Measurements from ENCODE around the gene ZNF609.

The ZNF609 gene

DNA sequence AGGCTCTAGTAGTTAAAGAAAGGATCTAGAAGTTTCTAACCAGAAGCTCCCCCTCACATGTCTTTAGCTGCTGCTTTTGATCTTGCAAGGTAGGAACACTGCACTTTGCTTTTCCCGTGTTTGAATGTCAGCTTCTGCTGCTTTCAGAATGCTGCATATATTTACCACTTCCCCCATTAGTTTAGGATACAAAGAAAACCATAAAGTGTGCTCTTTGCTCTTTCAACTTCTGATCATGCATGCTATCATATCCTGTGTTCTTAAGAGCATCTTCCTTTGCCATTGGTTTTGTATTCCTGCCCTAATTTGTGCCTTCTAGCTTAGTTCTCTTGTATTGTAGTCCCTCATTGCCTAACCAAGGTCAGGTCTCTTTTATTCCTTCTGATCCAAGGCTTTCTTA lies 43.3 kb downstream of the ZNF609 start:
- no peak for DNase-seq

DNA sequence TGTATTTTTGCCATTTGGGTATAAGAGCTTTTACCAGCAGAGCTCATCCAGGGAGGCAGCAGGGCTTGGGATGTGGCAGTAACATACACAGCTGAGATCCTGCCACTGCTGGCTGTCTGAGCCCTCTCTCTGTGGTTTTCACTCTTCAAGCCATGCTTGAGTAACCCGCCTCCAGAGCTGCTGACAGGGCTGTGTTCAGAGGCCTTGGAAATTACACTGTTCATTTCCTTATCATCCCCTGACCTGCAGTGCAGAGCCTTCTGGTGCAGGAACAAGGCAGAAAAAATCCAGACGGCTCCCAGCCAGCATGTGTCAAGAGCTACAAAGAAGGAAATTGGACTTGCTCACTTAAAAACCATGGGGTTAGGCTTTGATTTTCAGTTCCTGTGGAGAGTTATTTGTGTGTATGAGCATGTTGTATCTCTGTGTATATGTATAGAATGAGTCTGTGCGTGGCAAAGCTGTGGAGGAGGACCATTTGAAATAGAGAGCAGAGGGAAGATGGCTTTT lies 47.0 kb downstream of the ZNF609 start:
- DNase-seq: peak; percentile 76

DNA sequence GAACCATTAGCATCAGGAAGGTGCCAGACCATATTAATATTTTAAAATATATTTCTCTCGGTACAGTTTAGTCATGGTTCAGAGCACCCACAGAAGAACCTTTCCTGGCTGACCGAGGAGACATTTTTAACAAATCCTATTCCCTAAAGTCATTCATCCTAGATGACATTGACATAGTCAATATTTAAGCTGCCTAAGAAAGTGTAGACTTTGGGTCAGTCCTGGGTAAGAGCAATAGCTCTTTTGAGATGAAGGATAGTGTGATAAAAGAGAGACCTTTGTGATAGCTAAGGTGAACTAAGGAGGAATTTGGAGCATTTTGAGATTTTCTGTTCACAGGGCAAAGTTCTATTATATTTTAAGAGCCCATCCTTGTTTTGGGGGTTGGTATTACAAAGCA lies 47.5 kb downstream of the ZNF609 start:
- no peak for DNase-seq

DNA sequence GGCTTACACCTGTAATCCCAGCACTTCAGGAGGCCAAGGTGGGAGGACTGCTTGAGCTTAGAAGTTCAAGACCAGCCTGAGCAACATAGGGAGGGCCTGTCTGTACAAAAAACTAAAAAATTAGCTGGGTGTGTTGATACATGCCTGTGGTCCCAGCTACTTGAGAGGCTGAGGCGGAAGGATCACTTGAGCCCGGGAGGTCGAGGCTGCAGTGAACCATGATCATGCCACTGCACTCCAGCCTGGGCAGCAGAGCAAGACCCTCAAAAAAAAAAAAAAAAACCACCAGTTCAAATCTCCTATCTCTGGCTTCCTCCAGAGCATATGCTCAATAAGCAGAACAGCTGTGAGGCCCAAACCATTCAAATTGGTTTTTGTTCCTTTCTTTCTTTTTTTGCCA lies 53.4 kb downstream of the ZNF609 start:
- no peak for DNase-seq

DNA sequence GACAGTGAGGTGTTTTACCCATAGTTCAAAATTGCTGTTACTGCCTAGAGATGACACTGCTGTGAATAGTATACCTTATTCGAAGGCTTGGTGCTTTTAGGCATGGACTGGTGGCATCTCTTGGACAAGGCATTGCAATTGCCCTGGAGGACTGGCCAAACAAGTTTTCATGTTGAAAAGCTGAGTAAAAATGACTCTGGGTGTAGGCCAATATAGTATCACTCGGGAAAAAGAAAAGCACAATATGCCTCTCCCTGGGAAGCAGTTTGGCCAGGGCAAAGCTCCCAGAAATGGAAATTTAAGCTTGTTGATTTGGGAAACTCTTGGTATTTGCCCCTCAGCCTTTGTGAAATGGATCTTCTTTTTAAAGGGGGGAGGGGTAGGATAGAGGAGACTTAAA lies 54.8 kb downstream of the ZNF609 start:
- DNase-seq: no peak

DNA sequence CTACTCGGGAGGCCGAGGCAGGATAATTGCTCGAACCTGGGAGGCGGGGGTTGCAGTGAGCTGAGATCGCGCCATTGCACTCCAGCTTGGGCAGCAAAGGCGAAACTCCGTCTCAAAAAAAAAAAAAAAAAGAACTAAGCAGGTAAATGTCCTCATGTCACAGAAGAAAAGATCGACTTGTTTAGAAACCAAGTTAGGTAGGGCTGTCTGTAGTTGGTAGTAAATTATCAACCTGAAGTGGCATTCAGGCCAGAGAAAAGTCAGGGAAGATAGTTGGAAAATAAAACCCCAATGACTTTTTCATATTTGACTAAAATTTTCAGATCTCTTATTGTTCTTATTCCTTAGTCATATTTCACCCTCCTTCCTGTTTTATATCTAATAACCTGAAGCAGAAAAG lies 55.4 kb downstream of the ZNF609 start:
- DNase-seq: no peak

DNA sequence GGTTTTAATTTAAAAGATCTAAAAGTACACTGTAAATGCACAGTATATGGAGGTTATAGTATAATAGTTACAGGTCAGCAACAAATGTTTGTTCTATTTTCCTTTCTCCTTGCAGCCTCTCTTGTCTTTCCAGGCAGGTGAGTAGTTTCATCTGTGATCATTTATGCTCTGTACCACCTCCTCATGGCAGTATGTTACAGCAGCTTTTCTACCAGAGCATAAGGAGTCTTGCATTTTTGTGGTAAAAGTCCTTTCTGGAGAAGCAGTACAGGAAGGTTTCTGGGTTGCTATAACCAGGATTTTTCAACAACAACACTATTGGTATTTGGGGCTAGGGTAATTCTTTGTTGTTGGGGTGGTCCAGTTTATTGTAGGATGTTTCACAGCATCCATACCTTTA lies 59.5 kb downstream of the ZNF609 start:
- no peak for DNase-seq

DNA sequence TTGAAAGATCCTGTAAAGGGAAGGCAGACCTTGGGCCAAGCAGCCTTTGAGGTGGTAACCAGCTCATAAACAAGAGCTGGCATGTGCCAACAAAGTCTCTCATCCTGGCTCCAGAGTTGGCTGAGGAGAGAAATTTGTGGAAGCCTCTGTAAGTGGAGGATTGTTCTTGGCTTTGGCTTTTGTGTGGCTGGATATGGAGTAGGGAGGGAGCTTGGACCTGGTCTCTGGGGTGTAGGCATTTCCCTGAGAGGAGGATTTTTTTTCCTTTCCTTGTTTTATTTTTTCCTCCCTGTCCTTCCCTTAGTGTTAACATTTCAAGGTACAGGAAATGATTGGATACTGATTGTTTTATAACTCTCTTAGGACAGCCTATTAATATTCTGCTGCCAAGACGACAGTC lies 60.8 kb downstream of the ZNF609 start:
- no peak for DNase-seq

DNA sequence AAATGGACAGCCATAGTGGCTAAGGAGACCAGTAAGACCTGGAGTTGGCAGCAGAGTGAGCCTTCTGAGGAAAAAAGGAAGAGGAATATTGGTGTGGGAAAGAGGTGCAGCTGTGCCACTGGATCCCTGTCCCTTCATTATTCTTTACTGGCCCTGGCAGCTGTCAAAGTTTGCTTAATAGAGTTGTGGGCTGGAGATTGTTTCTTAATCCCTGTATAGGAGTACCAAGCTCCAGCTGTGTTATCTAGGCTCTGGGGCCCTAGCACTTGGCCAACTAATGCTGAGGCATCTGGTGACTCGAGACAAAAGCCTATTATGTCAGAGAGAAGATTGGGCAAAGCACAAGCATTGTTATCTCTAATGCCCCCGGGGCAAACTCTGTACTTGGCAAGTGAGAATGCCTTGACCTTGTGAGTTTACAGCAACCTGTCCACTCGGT lies 61.4 kb downstream of the ZNF609 start:
- DNase-seq: no peak

DNA sequence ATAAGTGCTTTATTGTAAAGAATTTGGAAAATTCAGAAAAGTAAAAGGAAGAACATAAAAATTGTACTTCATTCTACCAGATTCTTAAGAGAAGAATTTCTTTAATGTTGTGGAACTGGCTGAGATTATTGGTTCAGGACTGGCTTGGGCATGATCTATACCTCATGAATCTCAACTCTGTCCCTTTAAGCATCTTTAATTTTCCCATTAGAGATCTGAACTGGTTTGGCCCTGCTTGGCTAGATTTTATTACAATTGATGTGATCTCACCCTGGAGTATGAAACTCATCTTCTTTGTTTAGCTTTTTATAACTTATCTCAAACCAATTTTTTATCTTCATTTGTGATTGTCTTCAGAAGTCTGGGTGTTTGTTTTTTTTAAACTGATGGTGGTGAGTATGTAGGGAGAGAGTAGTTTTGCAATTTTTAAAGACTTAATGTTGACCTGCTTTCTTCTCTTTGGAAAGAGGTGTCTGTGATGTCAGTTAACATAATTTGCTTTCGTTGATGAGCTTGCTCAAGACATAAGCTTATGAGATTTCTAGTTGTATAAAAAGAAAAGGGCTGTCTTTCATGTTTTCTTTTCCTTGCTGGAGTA lies 61.9 kb downstream of the ZNF609 start:
- no peak for DNase-seq

DNA sequence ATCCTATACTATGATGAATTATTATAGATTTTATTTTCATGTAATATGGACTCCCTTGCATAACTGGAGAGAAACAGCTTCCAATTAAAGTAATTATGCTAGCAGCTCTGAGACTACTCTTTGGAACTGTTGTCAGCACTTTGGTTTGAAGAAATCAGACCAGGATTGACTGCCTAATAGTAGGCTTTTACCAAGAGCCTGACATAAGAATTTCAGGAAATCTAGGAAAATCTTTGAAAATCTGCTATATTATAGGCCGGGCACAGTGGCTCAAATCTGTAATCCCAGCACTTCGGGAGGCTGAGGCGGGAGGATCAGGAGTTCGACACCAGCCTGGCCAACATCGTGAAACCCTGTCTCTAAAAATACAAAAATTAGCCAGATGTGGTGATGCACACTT lies 62.9 kb downstream of the ZNF609 start:
- DNase-seq: no peak

DNA sequence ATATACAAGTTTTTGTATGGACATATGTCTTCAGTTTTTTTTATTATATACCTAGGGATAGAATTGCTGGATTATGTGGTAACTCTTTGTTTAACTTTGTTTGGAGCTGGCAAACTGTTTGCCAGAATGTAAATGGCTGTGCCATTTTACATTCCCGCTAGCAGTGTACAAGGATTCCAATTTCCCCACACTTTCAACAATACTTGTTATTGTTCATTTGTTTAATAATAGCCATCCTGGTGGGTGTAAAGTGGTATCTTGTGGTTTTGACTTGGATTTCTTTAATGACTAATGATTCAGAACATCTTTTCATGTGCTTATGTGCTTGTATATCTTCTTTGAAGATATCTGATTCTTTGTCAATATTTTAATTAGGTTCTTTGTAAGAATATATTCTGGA lies 64.4 kb downstream of the ZNF609 start:
- no peak for DNase-seq

DNA sequence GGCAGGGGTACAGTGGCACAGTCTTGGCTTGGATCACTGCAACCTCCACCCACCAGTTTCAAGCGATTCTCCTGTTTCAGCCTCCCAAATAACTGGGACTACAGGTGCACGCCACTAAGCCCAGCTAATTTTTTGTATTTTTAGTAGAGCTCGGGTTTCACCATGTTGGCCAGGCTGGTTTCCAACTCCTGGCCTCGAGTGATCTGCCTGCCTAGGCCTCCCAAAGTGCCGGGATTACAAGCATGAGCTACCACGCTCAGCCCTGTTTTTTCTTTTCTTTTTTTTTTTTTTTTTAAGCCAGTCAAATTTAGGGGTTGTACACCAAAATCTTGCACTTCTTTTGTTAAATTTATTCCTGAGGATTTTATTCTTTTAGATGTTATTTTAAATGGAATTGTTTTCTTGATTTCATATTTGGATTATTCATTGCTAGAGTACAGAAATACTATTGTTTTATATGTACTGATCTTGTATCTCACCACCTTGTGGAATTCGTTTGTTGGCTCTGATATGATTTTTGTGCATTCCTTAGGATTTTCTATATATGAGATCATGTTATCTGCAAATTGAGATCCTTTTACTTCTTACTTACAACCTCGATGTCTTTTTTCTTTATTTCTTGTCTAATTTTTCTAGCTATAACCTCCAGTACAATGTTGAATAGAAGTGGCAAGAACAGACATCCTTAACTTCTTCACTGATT lies 65.6 kb downstream of the ZNF609 start:
- no peak for DNase-seq

DNA sequence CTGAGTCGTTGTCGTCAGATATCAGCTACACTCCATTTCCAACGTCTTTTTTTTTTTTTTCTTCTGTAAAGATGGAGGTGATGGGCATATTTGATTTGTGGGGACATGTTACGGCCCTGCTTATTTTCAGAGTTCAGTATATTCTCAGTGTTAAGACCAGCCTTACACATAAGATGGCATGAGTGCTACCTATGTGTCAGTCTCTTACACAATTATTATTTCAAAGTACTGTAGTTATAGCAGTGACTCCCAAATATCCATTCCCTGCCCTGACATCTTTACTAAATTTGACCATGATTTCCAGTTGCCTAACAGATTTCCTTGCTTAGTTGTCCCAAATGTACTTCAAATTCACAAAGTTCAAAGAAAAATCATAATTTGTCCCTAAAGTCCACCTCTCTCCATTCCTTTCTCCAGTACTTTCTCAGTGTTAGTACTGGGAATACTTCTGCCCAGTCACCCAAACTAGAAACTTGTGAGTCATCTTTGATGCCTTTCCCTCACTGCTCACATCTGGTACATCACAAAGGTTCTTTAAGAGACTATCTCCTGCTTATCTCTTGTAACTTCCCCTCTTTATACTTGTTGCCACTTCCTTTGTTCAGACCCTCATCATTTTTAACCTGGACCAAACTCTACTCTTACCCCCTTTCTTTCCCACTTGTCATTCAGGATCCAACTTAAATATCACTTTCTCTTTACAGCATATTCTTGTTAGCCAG lies 67.0 kb downstream of the ZNF609 start:
- peak; percentile 63 for DNase-seq

DNA sequence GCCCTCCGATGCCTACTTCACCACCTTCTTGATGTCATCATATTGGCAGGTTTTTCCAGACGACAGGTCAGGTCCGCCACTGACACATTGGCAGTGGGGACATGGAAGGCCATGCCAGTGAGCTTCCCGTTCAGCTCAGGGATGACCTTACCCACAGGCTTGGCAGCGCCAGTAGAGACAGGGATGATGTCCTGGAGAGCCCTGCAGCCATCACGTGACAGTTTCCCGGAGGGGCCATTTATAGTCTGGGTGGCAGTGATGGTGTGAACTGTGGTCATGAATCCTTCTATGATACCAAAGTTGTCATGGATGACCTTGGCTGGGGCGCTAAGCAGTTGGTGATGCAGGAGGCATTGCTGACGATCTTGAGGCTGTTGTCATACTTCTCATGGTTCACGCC lies 68.5 kb downstream of the ZNF609 start:
- no peak for DNase-seq

DNA sequence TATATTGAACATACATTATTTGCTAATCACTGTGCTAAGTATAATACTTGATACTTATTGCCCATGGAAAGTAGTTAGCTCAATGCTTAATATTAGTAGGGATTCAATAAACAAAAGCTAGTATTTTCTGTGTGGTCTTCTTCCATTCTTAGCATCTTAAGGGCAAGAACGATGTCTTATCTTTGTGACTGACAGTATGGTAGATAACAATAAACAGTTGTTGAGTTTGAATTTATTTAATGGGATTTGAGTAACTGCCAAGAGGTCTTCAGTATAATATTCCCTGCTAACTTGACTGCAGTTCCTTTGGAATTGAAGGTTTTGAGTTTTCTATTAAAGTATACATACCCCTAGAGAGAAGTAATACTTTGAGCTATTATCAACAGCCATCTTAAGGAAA lies 70.1 kb downstream of the ZNF609 start:
- DNase-seq: no peak

DNA sequence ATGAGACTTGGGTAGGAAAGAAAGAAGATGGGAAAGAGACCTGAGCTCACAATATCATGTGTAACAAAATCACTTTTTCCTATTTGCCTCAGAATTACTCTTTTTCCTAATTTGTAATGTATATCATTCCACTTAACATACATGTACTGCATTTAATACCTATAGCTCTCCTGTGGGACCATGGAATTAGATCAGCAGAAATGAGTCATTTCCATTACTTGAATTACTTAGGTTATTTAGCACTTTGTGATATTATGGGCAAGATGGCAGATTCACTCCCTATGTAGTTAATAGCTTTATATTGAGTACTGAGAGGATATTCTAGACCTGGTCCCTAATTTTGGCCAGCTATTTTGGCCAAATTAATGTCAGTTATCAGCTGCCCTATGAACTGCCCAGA lies 70.5 kb downstream of the ZNF609 start:
- DNase-seq: no peak

DNA sequence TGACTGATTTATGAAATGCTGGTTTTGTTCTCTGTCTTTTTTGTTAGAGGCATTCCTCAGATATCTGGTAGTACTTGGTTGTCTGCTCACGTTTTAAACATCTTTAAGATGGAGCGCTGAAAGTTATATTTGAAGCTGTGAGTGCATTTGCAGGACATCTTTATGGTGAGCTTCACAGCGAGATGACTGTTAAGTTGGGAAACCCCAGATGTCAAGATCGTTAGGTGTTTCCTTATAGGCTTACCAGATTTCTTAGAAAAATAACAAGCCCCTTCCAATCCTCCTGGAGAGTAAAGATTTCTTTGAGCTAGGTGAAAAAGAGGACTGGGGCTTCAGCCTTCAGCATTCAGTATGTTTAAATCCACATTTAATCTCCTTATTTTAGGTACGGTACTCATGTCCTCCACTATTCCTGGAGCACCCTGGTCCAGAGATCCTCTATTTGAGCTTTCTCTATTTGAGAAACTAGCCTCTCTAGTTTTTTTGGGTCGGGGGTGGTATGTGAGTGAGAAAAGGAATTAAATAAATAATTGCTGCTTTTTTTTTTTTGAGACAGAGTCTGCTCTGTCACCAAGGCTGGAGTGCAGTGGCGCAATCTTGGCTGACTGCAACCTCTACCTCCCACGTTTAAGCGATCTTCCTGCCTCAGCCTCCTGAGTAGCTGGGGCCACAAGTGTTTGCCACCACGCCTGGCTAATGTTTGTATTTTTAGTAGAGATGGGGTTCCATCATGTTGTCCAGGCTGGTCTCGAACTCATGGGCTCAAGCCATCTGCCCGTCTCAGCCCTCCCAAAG lies 72.3 kb downstream of the ZNF609 start:
- no peak for DNase-seq

DNA sequence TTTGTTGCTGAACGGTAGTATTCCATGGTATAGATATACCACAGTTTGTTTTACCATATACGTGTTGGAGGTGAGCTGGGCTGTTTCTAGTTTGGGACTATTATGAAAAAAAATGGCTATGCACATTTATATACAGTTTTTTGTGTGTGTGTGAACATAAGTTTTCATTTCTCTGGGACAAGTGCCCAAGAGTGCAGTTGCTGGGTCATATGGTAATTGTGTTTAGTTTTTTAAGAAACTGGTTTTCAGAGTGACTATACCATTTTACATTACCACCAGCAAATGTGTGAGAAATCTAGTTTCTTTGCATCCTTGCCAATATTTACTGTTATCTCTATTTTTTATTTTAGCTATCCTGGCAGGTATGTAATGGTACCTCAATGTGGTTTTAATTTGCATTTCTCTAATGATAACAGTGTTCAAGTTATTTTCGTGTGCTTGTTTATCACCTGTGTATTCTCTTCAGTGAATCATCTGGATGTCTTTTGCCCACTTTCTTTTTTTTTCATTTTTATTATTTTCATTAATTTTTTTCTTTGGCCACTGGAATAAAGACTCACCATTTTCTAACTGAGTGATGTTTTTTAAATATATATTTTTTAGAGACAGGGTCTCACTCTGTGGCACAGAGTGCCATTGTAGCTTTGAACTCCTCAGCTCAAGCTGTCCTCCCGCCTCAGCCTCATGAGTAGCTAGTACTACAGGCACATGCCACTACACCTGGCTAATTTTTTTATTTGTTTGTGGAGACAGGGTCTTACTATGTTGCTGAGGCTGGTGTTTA lies 75.3 kb downstream of the ZNF609 start:
- DNase-seq: no peak

DNA sequence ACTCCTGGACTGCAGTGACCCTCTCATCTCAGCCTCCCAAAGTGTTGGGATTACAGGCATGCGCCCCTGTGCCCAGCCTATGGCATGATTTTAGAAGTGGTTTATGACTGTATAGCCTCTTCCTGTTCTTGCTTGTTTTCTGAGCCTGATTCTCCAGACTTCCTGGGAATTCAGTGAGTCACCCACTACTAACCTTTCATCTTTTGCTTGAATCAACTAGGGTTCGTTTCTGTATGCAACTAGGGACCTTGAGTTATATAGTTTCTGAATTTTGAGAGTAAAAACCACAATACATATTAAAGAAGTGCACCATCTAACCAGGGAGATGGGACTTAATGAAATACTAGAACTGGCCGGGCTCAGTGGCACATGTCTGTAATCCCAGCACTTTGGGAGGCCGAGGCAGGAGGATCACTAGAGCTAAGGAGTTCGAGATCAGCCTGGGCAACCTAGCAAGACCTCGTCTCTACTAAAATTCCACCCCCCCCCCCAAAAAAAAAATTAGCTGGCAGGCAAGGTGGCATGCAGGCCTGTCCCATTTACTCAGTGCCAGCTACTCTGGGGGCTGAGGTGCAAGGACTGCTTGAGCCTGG lies 76.0 kb downstream of the ZNF609 start:
- DNase-seq: peak; percentile 85

DNA sequence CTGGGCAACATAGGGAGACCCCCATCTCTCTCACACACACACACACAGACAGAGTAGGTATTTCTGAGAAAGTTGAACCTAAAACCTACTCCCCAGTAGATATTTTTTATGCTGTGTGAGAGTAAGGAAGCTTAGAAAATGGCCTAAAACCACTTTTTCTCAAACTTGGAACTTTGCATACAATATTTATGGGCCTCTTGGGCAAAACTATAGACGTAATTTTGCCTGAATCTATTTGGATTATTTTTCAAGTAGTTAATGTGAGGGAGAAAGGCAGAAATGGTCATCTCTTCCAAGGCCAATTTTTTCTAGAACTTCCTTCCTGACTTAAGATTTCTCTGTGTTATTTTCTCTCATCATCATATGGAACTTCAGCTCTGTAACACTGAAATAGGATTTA lies 81.7 kb downstream of the ZNF609 start:
- DNase-seq: no peak

DNA sequence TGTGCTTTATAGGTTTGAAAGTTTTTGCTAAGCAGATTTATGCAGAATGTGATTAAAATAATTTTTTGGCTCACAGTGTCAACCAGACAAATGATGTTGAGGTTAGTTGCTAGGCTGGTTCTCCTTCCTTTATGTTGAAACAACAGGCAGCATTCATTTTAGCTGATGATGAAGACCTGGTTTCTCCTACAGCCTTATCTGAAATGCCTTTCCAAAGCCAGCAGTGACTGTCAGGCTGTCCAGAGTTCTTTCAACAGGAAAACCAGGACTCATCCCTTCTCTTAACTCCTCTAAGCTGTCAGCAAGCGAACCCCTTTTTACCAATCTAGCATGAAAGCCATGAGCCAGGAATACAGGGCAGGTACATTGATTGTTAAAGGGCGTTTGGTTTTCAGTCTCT lies 84.1 kb downstream of the ZNF609 start:
- no peak for DNase-seq
